H1 (cell line): ENCODE measurements around the gene CMC4. TPM values are rescaled to one million over a fixed set of nuclear protein-coding genes. Genes with fewer than 3 reads are reported as not detected.

ENCODE experiments used
- BACH1 ChIP-seq: IDR thresholded peaks from 2 replicates; pipeline ENCODE4 v1.6.1; 2012; ENCODE audit warnings: low read length, improper control_type of control experiment
- CBX5 ChIP-seq: fragments of 300-800, 300-1000 bp; sonication (generic); IDR thresholded peaks from 2 replicates; pipeline ENCODE4 v1.7.1; 2016; ENCODE audit warnings: antibody characterized with exemption, low read length, low read depth
- CHD1 ChIP-seq: IDR thresholded peaks from 2 replicates; pipeline ENCODE4 v1.6.1; 2012; ENCODE audit warnings: low read depth, low read length, improper control_type of control experiment
- CTCF ChIP-seq, 3 experiments: IDR thresholded peaks; 1 replicate in 2 of 3; 2 replicates in 1 of 3; pipeline versions ENCODE4 v1.5.1 to v1.6.1; 2011; ENCODE audit warnings: low read length in 3 of 3, mild to moderate bottlenecking in 3 of 3, inconsistent platforms in 2 of 3, low read depth in 1 of 3, moderate library complexity in 1 of 3; ENCODE audit not compliant: insufficient read depth in 1 of 3; ENCODE audit errors: control extremely low read depth in 1 of 3
- FOSL1 ChIP-seq: IDR thresholded peaks from 2 replicates; pipeline ENCODE4 v1.6.1; 2011; ENCODE audit warnings: mild to moderate bottlenecking, low read depth, low read length, moderate library complexity; ENCODE audit not compliant: insufficient read depth
- HDAC6 ChIP-seq: IDR thresholded peaks from one replicate; pipeline ENCODE4 v1.7.1; 2012; ENCODE audit warnings: low read depth, mild to moderate bottlenecking, inconsistent platforms, low read length, moderate library complexity
- JUND ChIP-seq: IDR thresholded peaks from 2 replicates; pipeline ENCODE4 v1.6.1; 2011; ENCODE audit warnings: mild to moderate bottlenecking, improper control_type of control experiment, low read length
- KDM5A ChIP-seq: fragments of 200-600 bp; IDR thresholded peaks from 2 replicates; pipeline ENCODE4 v1.7.1; 2012; ENCODE audit warnings: mild to moderate bottlenecking, low read length, inconsistent platforms, mixed read lengths
- RAD21 ChIP-seq, 2 experiments: IDR thresholded peaks in 1 of 2; conservative IDR thresholded peaks in 1 of 2; 2 replicates each; pipeline ENCODE4 v1.6.1; 2011; ENCODE audit warnings: low read depth in 2 of 2, low read length in 2 of 2, improper control_type of control experiment in 1 of 2, inconsistent platforms in 1 of 2, mild to moderate bottlenecking in 1 of 2, moderate library complexity in 1 of 2
- RNF2 ChIP-seq: fragments of 200-900, 300-1000 bp; sonication (generic); IDR thresholded peaks from 2 replicates; pipeline ENCODE4 v1.7.1; 2016; ENCODE audit warnings: borderline replicate concordance, low read depth, mild to moderate bottlenecking, antibody characterized with exemption, low read length; ENCODE audit not compliant: poor library complexity, severe bottlenecking; ENCODE audit errors: missing control alignments
- RXRA ChIP-seq: IDR thresholded peaks from 2 replicates; pipeline ENCODE4 v1.6.1; 2011; ENCODE audit warnings: low read depth, mild to moderate bottlenecking, low read length, moderate library complexity; ENCODE audit not compliant: insufficient read depth
- TAF1 ChIP-seq: IDR thresholded peaks from 2 replicates; pipeline ENCODE4 v1.6.1; 2011; ENCODE audit warnings: mild to moderate bottlenecking, low read depth, low read length
- TCF12 ChIP-seq: IDR thresholded peaks from 2 replicates; pipeline ENCODE4 v1.6.1; 2011; ENCODE audit warnings: low read depth, mild to moderate bottlenecking, low read length
- YY1 ChIP-seq: IDR thresholded peaks from 2 replicates; pipeline ENCODE4 v1.6.1; 2011; ENCODE audit warnings: low read depth, mild to moderate bottlenecking, low read length
- polyA plus RNA-seq, 7 experiments: library from polyadenylated mRNA; depleted of rRNA in 3 of 7; stranded (reverse) in 5 of 7; unstranded in 2 of 7; fragments of >200 nt in 5 of 7; fragments of 200-250 nt in 2 of 7; gene quantifications; 1 replicate in 5 of 7; 2 replicates in 1 of 7; 4 replicates in 1 of 7; pipeline versions ENCODE4 v1.2.1 to v1.2.3, GENCODE V29; 2011 to 2013; ENCODE audit warnings: missing spikeins in 2 of 7, mixed read lengths in 2 of 7
- total RNA-seq: library from RNA; stranded (reverse); fragmentation: NEBNext Ultra II Directional; extraction: Animal tissue kit (Norgen Biotek cat#: 25700); gene quantifications from 2 replicates; pipeline ENCODE4 v1.2.1, GENCODE V29; 2021
- TF ChIP-seq, protein P1 (sequence below): IDR thresholded peaks from 2 replicates; pipeline ENCODE4 v1.6.1; 2011; ENCODE audit warnings: low read depth, mild to moderate bottlenecking, low read length; ENCODE audit not compliant: insufficient read depth

The CMC4 gene
- total and polyA plus RNA-seq, 2 of the 8 experiments (the other 6 are each of a cell fraction or from before 2014, with no cell fraction given) = 6.0 to 8.8 TPM

- peak; percentile 73 to 79 (median 76) for TF ChIP-seq CTCF (IDR thresholded peaks at IDR 0.05; ENCODE audit: control extremely low read depth in 1 of 3, insufficient read depth in 1 of 3, low read depth in 1 of 3, low read length in 3 of 3)
- no peak for TF ChIP-seq CHD1
- TF ChIP-seq YY1 = 0 out of 2 replicates have a peak, but pooled peaks have one; percentile 6
- TF ChIP-seq HDAC6 = no peak
- TF ChIP-seq CBX5 = no peak
- no peak for TF ChIP-seq JUND
- no peak for TF ChIP-seq FOSL1
- TF ChIP-seq RNF2 = no peak
- TF ChIP-seq RAD21 (IDR thresholded peaks at IDR 0.05 in 1 of 2, conservative IDR thresholded peaks at IDR 0.05 in 1 of 2; ENCODE audit: low read depth in 2 of 2, low read length in 2 of 2) = peak; percentile 21 to 47; a peak in 3 of 4 replicates
- TF ChIP-seq, protein P1, sequence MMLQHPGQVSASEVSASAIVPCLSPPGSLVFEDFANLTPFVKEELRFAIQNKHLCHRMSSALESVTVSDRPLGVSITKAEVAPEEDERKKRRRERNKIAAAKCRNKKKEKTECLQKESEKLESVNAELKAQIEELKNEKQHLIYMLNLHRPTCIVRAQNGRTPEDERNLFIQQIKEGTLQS = no peak
- no peak for TF ChIP-seq KDM5A
- TF ChIP-seq TCF12 = no peak
- TF ChIP-seq RXRA = no peak
- no peak for TF ChIP-seq TAF1
- TF ChIP-seq BACH1 = no peak
Measured at GRCh38 chrX:155048977-155049619, 21.8 kb downstream of the CMC4 start (continued).
